ENCODE data around the gene MGRN1.

GRCh38 chr16:4682616-4683254, 58.1 kb downstream of the MGRN1 start:
- no peak for TF ChIP-seq POLR2AphosphoS5 (IDR thresholded peaks at IDR 0.05; ENCODE audit: low read depth, low read length)
- no peak for TF ChIP-seq POLR2A (IDR thresholded peaks at IDR 0.05; ENCODE audit: low read depth, low read length)
- no peak for TF ChIP-seq PAX5 (IDR thresholded peaks at IDR 0.05; ENCODE audit: insufficient read depth, low read length, severe bottlenecking)
- TF ChIP-seq TAF1 (IDR thresholded peaks at IDR 0.05; ENCODE audit: low read depth, low read length): no peak
- TF ChIP-seq SPI1 (IDR thresholded peaks at IDR 0.05; ENCODE audit: low read depth, low read length): no peak
- TF ChIP-seq POU2F2 (IDR thresholded peaks at IDR 0.05; ENCODE audit: low read depth, low read length): no peak
